GM23338 (cell line): ENCODE data around the gene LILRA5. TPM values are rescaled to one million over a fixed set of nuclear protein-coding genes. Genes with fewer than 3 reads are reported as not detected.

Experiments
- ATAC-seq: fragments of 200-7000 bp; cut with Tn5 transposase; 3 replicates; pipeline ENCODE4 v1.9.1; 2020
- DNase-seq: peaks from one replicate; pipeline ENCODE4 v3.0.0-alpha.2; 2015; ENCODE audit warnings: low spot score
- H2AFZ ChIP-seq: fragments of 200-600 bp; sonication (generic); 2 replicates; pipeline ENCODE4 v1.8.0; 2016; ENCODE audit warnings: antibody characterized with exemption, mild to moderate bottlenecking, moderate library complexity
- H3F3A ChIP-seq: fragments of 200-600 bp; sonication (generic); replicated peaks from 2 replicates; pipeline ENCODE4 v1.8.0; 2017; ENCODE audit warnings: antibody characterized with exemption, mixed run types, low read depth
- H3K27ac ChIP-seq: fragments of 200-600 bp; sonication (generic); 2 replicates; pipeline ENCODE4 v1.6.1; 2016; ENCODE audit warnings: low read depth
- H3K27me3 ChIP-seq: fragments of 200-600 bp; sonication (generic); 2 replicates; pipeline ENCODE4 v1.8.0; 2016; ENCODE audit warnings: mild to moderate bottlenecking, mixed run types, moderate library complexity; ENCODE audit not compliant: insufficient read depth
- H3K36me3 ChIP-seq: fragments of 200-600 bp; sonication (generic); 2 replicates; pipeline ENCODE4 v1.8.0; 2016; ENCODE audit warnings: mild to moderate bottlenecking; ENCODE audit not compliant: insufficient read depth
- H3K4me1 ChIP-seq: fragments of 200-600 bp; sonication (generic); 2 replicates; pipeline ENCODE4 v1.8.0; 2016; ENCODE audit warnings: mild to moderate bottlenecking, moderate library complexity; ENCODE audit not compliant: insufficient read depth
- H3K4me2 ChIP-seq: fragments of 200-600 bp; sonication (generic); 2 replicates; pipeline ENCODE4 v1.7.1; 2017; ENCODE audit warnings: mixed run types
- H3K4me3 ChIP-seq: fragments of 200-600 bp; sonication (generic); 2 replicates; pipeline ENCODE4 v1.6.1; 2016; ENCODE audit warnings: mixed run types
- H3K79me2 ChIP-seq: fragments of 200-600 bp; sonication (generic); replicated peaks from 2 replicates; pipeline ENCODE4 v1.8.0; 2017; ENCODE audit warnings: mild to moderate bottlenecking; ENCODE audit not compliant: insufficient read depth
- H3K9me2 ChIP-seq: fragments of 200-600 bp; sonication (generic); 2 replicates; pipeline ENCODE4 v1.8.0; 2017; ENCODE audit not compliant: insufficient read depth
- H4K20me1 ChIP-seq: fragments of 200-600 bp; sonication (generic); replicated peaks from 2 replicates; pipeline ENCODE4 v1.8.0; 2017; ENCODE audit warnings: mild to moderate bottlenecking; ENCODE audit not compliant: insufficient read depth
- H3K27ac Mint-ChIP-seq: 2 replicates; pipeline ENCODE4 v1.8.0; 2020; ENCODE audit warnings: inconsistent platforms, mild to moderate bottlenecking, moderate library complexity, mixed read lengths
- H3K27me3 Mint-ChIP-seq: 3 replicates; pipeline ENCODE4 v1.8.0; 2022; ENCODE audit warnings: low read depth, mild to moderate bottlenecking, moderate library complexity, mixed read lengths, inconsistent platforms; ENCODE audit not compliant: insufficient read depth, poor library complexity
- H3K36me3 Mint-ChIP-seq: 3 replicates; pipeline ENCODE4 v1.8.0; 2021; ENCODE audit warnings: low read depth, mild to moderate bottlenecking, inconsistent platforms, moderate library complexity, mixed read lengths
- H3K4me1 Mint-ChIP-seq: 3 replicates; pipeline ENCODE4 v1.8.0; 2020; ENCODE audit warnings: mild to moderate bottlenecking, inconsistent platforms, mixed read lengths
- H3K4me3 Mint-ChIP-seq: 3 replicates; pipeline ENCODE4 v1.8.0; 2021; ENCODE audit warnings: moderate library complexity, mild to moderate bottlenecking, inconsistent platforms, mixed read lengths
- H3K9me3 Mint-ChIP-seq: 3 replicates; pipeline ENCODE4 v1.8.0; 2020; ENCODE audit warnings: moderate library complexity, mild to moderate bottlenecking, inconsistent platforms, mixed read lengths
- CREB1 ChIP-seq: fragments of 250-450 bp; sonication (Bioruptor Pico); IDR thresholded peaks from 2 replicates; pipeline ENCODE4 v1.5.0; 2020; ENCODE audit warnings: low read depth, mild to moderate bottlenecking, moderate library complexity
- CTCF ChIP-seq, 2 experiments: fragments of 200-600 bp in 1 of 2; sonication (generic) in 1 of 2; conservative IDR thresholded peaks; 2 replicates each; pipeline versions ENCODE4 v1.5.1 to v1.6.1; 2016 to 2017; ENCODE audit warnings: antibody characterized with exemption in 2 of 2, low read depth in 2 of 2, mild to moderate bottlenecking in 2 of 2, moderate library complexity in 1 of 2
- ETS1 ChIP-seq: IDR thresholded peaks from 2 replicates; pipeline ENCODE4 v1.6.1; 2016; ENCODE audit warnings: antibody characterized with exemption
- EZH2 ChIP-seq: fragments of 200-600 bp; sonication (generic); IDR thresholded peaks from one replicate; pipeline ENCODE4 v1.8.0; 2017; ENCODE audit warnings: antibody characterized with exemption, mild to moderate bottlenecking, low read depth; ENCODE audit not compliant: unreplicated experiment
- EZH2phosphoT487 ChIP-seq: fragments of 200-600 bp; sonication (generic); IDR thresholded peaks from one replicate; pipeline ENCODE4 v1.8.1; 2018; ENCODE audit warnings: antibody characterized with exemption; ENCODE audit not compliant: unreplicated experiment
- JUNB ChIP-seq: IDR thresholded peaks from one replicate; pipeline ENCODE4 v1.6.1; 2016; ENCODE audit warnings: antibody characterized with exemption; ENCODE audit not compliant: unreplicated experiment
- NANOG ChIP-seq: IDR thresholded peaks from 2 replicates; pipeline ENCODE4 v1.6.1; 2016; ENCODE audit warnings: antibody characterized with exemption, borderline replicate concordance
- POLR2AphosphoS5 ChIP-seq: IDR thresholded peaks from 2 replicates; pipeline ENCODE4 v1.6.1; 2016; ENCODE audit warnings: antibody characterized with exemption, low read depth
- REST ChIP-seq: IDR thresholded peaks from one replicate; pipeline ENCODE4 v1.6.1; 2018; ENCODE audit warnings: antibody characterized with exemption; ENCODE audit not compliant: unreplicated experiment
- STAT1 ChIP-seq: IDR thresholded peaks from one replicate; pipeline ENCODE4 v1.6.1; 2016; ENCODE audit warnings: antibody characterized with exemption; ENCODE audit not compliant: unreplicated experiment
- ZNF114 ChIP-seq: fragments of 250-450 bp; sonication (Bioruptor Pico); IDR thresholded peaks from 2 replicates; pipeline ENCODE4 v1.5.0; 2020; ENCODE audit warnings: mild to moderate bottlenecking, moderate library complexity
- ZNF331 ChIP-seq: fragments of 250-450 bp; sonication (Bioruptor Pico); IDR thresholded peaks from 2 replicates; pipeline ENCODE4 v1.5.0; 2020; ENCODE audit warnings: low read depth, mild to moderate bottlenecking, moderate library complexity
- polyA plus RNA-seq: library from polyadenylated mRNA; unstranded; fragments of >200 nt; fragmentation: Nextera tagmentation; extraction: Ambion mirVana; gene quantifications from 2 replicates; pipeline ENCODE4 v1.2.1, GENCODE V29; 2016
- total RNA-seq: library from RNA; depleted of rRNA; stranded (reverse); fragments of >200 nt; shearing (Covaris generic); gene quantifications from 2 replicates; pipeline ENCODE4 v1.2.3, GENCODE V29; 2014

LILRA5 gene
- total and polyA plus RNA-seq, 2 experiments from 2014 or later = not detected

- TF ChIP-seq REST (no peak), STAT1 (no peak), POLR2AphosphoS5 (no peak), ZNF331 (no peak), ZNF114 (no peak), EZH2phosphoT487 (no peak), CTCF (conservative IDR thresholded peaks at IDR 0.05; ENCODE audit: low read depth in 2 of 2) (no peak), CREB1 (CRISPR knock-in tag) (no peak)
Observed at GRCh38 chr19:54352546-54352945, 39.6 kb upstream of the LILRA5 start (continued).

- no peaks in the 10 kb centered on the region for H3K36me3 ChIP-seq
- Mint-ChIP-seq H3K36me3 (peaks cover 6% of the 10 kb centered on the region; the same call in 1 of the 3 replicates), H3K4me3 (no peak overlapping the region), H3K27me3 (peaks cover 11% of the 10 kb centered on the region), H3K9me3 (peaks cover 7% of the 10 kb centered on the region), H3K27ac (no peak overlapping the region), H3K4me1 (no peaks in the 10 kb centered on the region)
- H3K4me3 ChIP-seq = no peak overlapping the region
- no peaks in the 10 kb centered on the region for H3F3A ChIP-seq
- no peaks in the 10 kb centered on the region for H4K20me1 ChIP-seq
- H3K9me2 ChIP-seq = no peaks in the 10 kb centered on the region
- no peak for ATAC-seq
- no peaks in the 10 kb centered on the region for H3K27me3 ChIP-seq
- no peaks in the 10 kb centered on the region for H3K79me2 ChIP-seq
- DNase-seq = no peak
- no peak overlapping the region for H3K4me2 ChIP-seq
- H3K27ac ChIP-seq = no peak overlapping the region
- no peaks in the 10 kb centered on the region for H3K4me1 ChIP-seq
- H2AFZ ChIP-seq = no peak overlapping the region
- TF ChIP-seq ZNF331 (no peak), ZNF114 (no peak), STAT1 (no peak), CREB1 (CRISPR knock-in tag) (no peak), ETS1 (no peak), REST (no peak), EZH2phosphoT487 (no peak), CTCF (conservative IDR thresholded peaks at IDR 0.05; ENCODE audit: low read depth in 2 of 2) (no peak), NANOG (no peak), JUNB (no peak), EZH2 (no peak)
Observed at GRCh38 chr19:54352041-54352440, 39.1 kb upstream of the LILRA5 start.
